ENCODE measurements around the gene PTCH2.

The PTCH2 gene

DNA sequence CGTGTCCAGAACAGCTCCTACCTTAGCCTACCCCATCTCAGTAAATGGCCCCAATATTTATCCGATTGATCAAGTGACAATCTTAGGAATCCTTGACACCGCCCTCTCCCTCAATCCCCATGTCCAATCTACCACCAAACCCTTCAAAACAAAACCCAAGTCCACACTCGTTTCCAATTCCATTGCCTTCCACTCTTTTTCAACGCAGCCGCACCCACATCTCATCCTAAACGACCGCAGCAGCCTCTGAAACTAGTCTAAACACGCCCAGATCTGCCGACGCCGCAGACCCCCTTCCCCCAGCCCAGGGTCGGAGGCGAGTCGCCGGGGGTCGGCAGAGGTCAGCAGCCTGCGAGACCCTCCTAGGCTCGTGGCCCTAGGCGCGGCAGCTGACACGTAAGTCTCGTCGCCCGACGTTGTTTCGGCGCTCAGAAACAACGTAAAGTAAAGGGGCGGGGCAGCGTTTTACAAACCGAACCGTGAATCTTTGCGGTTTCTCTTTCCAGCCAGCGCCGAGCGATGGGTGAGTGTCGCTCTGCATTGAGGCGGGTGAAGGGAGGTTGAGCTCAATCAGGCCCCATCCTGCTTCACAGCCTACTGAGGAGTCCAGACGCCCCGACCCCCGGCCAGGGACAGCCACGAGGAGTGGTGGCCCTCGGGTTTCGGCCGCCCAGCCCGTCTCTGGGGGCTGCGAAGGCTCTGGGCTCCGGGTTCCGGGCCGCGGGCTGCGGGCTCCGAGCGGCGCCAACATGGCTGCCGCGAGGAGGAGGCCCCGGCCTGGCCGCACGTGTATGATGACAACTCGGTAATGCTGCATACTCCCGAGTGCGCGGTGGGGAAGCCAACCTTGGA, 67.7 kb downstream of the PTCH2 start, which contains the start of gene RPS8:
TSS of gene RPS8 (plus strand) at position 463 of the 852 bp plus-strand sequence. CDS start at position 520, 57 bp downstream.
- TF ChIP-seq, protein P1, sequence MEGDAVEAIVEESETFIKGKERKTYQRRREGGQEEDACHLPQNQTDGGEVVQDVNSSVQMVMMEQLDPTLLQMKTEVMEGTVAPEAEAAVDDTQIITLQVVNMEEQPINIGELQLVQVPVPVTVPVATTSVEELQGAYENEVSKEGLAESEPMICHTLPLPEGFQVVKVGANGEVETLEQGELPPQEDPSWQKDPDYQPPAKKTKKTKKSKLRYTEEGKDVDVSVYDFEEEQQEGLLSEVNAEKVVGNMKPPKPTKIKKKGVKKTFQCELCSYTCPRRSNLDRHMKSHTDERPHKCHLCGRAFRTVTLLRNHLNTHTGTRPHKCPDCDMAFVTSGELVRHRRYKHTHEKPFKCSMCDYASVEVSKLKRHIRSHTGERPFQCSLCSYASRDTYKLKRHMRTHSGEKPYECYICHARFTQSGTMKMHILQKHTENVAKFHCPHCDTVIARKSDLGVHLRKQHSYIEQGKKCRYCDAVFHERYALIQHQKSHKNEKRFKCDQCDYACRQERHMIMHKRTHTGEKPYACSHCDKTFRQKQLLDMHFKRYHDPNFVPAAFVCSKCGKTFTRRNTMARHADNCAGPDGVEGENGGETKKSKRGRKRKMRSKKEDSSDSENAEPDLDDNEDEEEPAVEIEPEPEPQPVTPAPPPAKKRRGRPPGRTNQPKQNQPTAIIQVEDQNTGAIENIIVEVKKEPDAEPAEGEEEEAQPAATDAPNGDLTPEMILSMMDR (IDR thresholded peaks at IDR 0.05; ENCODE audit: low read depth, low read length, missing control alignments) = no peak
- DNase-seq (ENCODE audit: low read depth) = peak; percentile 83
- H3K4me3 ChIP-seq (ENCODE audit: low read depth, low read length) = peak within 1 kb of the TSS; percentile 77

All from GM12864 (cell line).